Epithelial cell of umbilical artery (primary cell): Measurements from ENCODE around the gene MACROD2. TPM values are rescaled to one million over a fixed set of nuclear protein-coding genes. Genes with fewer than 3 reads are reported as not detected.

Source experiments
- total RNA-seq: library from RNA; depleted of rRNA; stranded (reverse); fragments of >200 nt; gene quantifications from 2 replicates; pipeline ENCODE4 v1.2.3, GENCODE V29; 2014

MACROD2 gene
- total RNA-seq, result 0.61 and 0.65 TPM in 2 replicates

DNA sequence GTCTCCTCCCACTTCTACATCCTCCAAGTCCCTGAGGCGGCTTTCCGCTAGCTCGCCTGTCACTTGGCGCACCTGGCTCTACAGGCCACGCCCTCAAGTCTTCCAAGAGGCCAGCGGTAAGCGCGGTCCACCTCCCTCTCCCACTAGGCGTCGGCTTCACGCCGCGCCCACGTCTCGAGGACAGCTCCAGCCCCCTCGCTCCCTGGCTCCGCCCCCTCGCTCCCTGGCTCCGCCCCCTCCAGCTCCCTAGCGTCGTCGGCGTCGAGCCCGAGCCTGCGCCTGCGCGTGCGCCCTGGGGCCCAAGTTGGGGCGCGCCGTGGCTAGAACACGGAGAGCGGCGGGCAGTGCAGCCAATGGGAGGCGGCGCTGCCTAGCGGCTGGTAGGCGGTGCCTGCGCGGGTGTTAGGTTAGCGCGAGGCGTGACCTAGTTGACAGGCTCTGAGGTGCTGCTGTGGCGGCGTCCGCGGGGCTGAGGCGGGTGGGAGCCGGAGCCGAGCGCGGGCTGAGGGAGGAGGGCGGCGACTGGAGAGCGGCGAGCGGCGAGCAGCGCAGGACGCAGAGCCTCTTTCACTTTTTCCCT is at the start of gene MACROD2:
MACROD2 (plus strand) TSS at position 431 of the 580 bp plus-strand sequence.

DNA sequence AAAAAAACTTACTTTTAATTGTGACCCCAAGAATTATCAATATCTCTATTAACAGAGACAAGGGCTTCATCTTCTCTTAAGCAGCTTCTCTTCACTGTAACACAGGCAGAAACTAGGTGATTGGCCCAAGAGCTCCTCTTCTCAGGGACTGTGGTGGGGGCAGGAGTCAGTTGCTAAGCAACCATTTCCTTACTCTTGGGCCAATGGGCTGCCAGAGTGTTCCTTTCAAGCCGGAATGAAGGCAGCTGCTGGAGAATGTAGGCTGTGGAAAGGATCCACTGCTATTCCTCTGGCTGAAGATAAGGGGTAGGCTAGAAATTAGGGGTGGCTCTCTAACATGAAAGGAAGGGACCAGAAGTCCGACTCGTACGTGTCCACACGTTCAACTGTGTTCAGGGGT is 4.9 kb upstream of the MACROD2 start, which contains the start of gene SEL1L2:
SEL1L2 (minus strand) TSS at position 150 of the 400 bp plus-strand sequence; CDS start at position 70, 80 bp downstream.

DNA sequence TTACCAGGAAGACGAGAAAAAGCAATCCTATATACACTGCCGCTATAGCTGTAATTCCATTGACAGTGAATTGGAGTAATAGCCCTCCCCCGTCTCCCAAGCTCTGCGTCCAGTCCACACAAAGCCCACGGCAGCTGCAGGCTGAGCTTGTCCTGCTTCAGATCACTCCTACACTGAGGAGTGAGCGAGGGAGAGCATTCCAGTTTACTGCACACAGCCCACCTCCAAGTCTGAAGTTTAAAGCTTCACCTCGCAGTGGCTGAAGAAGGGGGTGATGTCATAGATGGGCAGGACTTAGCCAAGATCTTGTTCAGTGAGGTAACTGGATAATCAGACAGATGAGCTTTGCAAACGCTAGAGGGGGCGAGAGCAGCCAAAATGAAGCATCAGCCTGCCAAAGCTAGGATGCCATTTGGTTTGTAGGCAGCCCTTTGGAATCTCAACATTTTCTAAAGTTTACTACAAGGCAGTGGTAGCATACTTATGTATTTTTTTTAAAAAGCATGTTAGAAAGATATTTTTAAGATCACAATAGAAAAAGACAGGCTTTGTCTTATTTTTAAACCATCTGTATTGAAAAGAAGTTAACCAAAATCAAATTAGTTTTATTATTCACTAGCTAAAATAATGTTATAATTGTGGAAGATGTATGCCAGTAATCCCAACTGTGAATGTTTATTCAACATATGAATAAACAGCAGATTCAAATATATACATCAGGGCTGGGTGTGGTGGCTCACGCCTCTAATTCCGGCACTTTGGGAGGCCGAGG is 342.3 kb downstream of the MACROD2 start, which contains the start of gene FLRT3:
FLRT3 (minus strand) TSS at position 213 of the 772 bp plus-strand sequence. CDS start 10,106 bp downstream, outside the sequence.

Other genes starting within 250 kb of the MACROD2 start
- gene ESF1, start 210.6 kb upstream of the MACROD2 start, total RNA-seq, result 18.8 and 20.5 TPM in 2 replicates
- 21.7 and 25.3 TPM in 2 replicates for gene NDUFAF5, start 210.5 kb upstream of the MACROD2 start, total RNA-seq
- gene SEL1L2, start 4.9 kb upstream of the MACROD2 start, total RNA-seq, result not detected in 2 replicates